ENCODE measurements around the gene CDKAL1. TPM values are rescaled to one million over a fixed set of nuclear protein-coding genes. Genes with fewer than 3 reads are reported as not detected.

CDKAL1 gene
- total and polyA plus RNA-seq, 10 of the 15 experiments (the other 5 are each of a cell fraction or from before 2014, with no cell fraction given) = 10.7 to 26.9 (median 17.3) TPM

DNA sequence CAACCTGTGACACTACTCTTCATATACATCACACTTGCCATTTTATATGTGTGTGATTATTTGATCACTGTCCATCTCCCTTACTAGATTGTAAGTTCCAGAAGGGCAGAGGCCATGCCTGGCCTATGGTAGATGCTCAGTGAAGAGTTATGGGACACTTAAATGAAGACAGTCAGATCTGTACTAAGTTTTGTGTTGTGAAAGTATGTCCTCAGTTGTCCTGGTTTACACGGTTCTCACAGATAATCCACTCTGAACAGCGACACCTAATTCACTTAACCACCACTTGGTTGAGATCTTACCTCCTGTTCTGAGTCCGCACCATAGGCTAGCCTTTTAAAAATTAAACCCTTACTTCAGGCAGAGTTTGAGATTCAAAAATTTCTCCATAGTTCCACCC, 625.2 kb downstream of the CDKAL1 start:
- FAIRE-seq (peak; percentile 52), ATAC-seq (peak; percentile 58), DNase-seq (ENCODE audit: low read depth, low spot score) (peak; percentile 26)
- no peaks in the 10 kb centered on the region; the same call in 1 of the 3 replicates for H3K9me3 ChIP-seq (replicated peaks; ENCODE audit: control insufficient read depth, insufficient read depth, low read length)
- SMC1A ChIA-PET (ENCODE audit: uncharacterized antibody, unreplicated experiment) = interaction anchor here (0.8 to 4.5 kb wide), 11 partner anchors 13 to 282 kb away, joined by 3 to 32 read pairs (median 3); no protein-coding TSS in a partner anchor
- H3K4me3 ChIP-seq = no peak overlapping the region
- 80% methylated on average over 3 of the region's 3 CpGs for WGBS (ENCODE audit: insufficient coverage, insufficient replicate concordance, low lambda C conversion rate, missing lambda C conversion rate)
- H3K4me2 ChIP-seq (ENCODE audit: control insufficient read depth, insufficient read depth) = no peak overlapping the region
- no TSS peak for BruUV-seq (replicated peaks)
- H3K27ac ChIP-seq (ENCODE audit: control insufficient read depth, insufficient read depth) = no peak overlapping the region; the same call in 1 of the 2 replicates
- in situ Hi-C loops (cut with MboI) = no loop called here
- H3K36me3 ChIP-seq (ENCODE audit: control insufficient read depth in 2 of 2, insufficient read depth in 2 of 2, low read length in 1 of 2) = no peaks in the 10 kb centered on the region
- POLR2A ChIA-PET = interaction anchor here (0.6 kb wide), 2 partner anchors 25 to 608 kb away, joined by 4 to 5 read pairs; no protein-coding TSS in a partner anchor
- TF ChIP-seq PAX5 (IDR thresholded peaks at IDR 0.05; ENCODE audit: borderline replicate concordance, low read depth, low read length) (peak; percentile 20; the same call in 1 of the 2 replicates), SMAD1 (IDR thresholded peaks at IDR 0.05; ENCODE audit: low read depth, partially characterized antibody) (no peak), MXI1 (IDR thresholded peaks at IDR 0.05; ENCODE audit: low read depth, low read length) (no peak), RUNX3 (IDR thresholded peaks at IDR 0.05; ENCODE audit: low read length) (0 out of 2 replicates have a peak, but pooled peaks have one; percentile 13), BCLAF1 (IDR thresholded peaks at IDR 0.05) (no peak)
- TF ChIP-seq, protein P1, sequence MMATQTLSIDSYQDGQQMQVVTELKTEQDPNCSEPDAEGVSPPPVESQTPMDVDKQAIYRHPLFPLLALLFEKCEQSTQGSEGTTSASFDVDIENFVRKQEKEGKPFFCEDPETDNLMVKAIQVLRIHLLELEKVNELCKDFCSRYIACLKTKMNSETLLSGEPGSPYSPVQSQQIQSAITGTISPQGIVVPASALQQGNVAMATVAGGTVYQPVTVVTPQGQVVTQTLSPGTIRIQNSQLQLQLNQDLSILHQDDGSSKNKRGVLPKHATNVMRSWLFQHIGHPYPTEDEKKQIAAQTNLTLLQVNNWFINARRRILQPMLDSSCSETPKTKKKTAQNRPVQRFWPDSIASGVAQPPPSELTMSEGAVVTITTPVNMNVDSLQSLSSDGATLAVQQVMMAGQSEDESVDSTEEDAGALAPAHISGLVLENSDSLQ (IDR thresholded peaks at IDR 0.05) = 0 out of 2 replicates have a peak, but pooled peaks have one; percentile 8
- no peak overlapping the region for H3K9ac ChIP-seq (ENCODE audit: control insufficient read depth, insufficient read depth, low read length)
- no peaks in the 10 kb centered on the region for H3K79me2 ChIP-seq (ENCODE audit: control insufficient read depth, insufficient read depth, low read length)
- peaks cover 14% of the 10 kb centered on the region; the same call in 1 of the 2 replicates for H3K4me1 ChIP-seq (ENCODE audit: control insufficient read depth, insufficient read depth, low read length)
- no peak overlapping the region for H2AFZ ChIP-seq (ENCODE audit: control insufficient read depth, low read depth, low read length)
- RAD21 ChIA-PET (ENCODE audit: unreplicated experiment) = interaction anchor here (0.8 to 1.2 kb wide), 2 partner anchors 29 to 122 kb away, joined by 3 read pairs; no protein-coding TSS in a partner anchor
- CTCF ChIA-PET = interaction anchor here (0.6 to 1.2 kb wide), 4 partner anchors 106 to 596 kb away, joined by 3 read pairs; no protein-coding TSS in a partner anchor
- no peaks in the 10 kb centered on the region for H3K27me3 ChIP-seq (replicated peaks in 1 of 2; ENCODE audit: control insufficient read depth in 2 of 2, insufficient read depth in 2 of 2, low read length in 1 of 2)
- H4K20me1 ChIP-seq (ENCODE audit: control insufficient read depth, insufficient read depth) = no peaks in the 10 kb centered on the region
- intact Hi-C loops (cut with micrococcal nuclease; ENCODE audit: unreplicated experiment) = loop anchor here (1.0 to 10.0 kb wide), 7 partner anchors 29 to 595 kb away; no protein-coding TSS in a partner anchor
